CD4-positive, alpha-beta T cell (primary cell): Measurements from ENCODE around the gene NIPSNAP3A. TPM values are rescaled to one million over a fixed set of nuclear protein-coding genes. Genes with fewer than 3 reads are reported as not detected.

Source experiments
- ATAC-seq: fragments of 200-7000 bp; cut with Tn5 transposase; one replicate; pipeline ENCODE4 v1.10.0; 2022; ENCODE audit warnings: mild to moderate bottlenecking; ENCODE audit not compliant: poor library complexity
- CTCF ChIA-PET: fragments of 350-600 bp; sonication (Branson Sonifier 250); formaldehyde crosslinking; loops from one replicate; lab custom pipeline; 2021; ENCODE audit warnings: antibody characterized with exemption, inconsistent platforms; lab: Charles Lee
- POLR2A ChIA-PET: fragments of 350-600 bp; sonication (Branson Sonifier 250); formaldehyde crosslinking; loops from one replicate; lab custom pipeline; 2021; ENCODE audit warnings: antibody characterized with exemption, inconsistent platforms; lab: Charles Lee
- DNase-seq, 14 experiments: peaks; one replicate each; pipeline ENCODE4 v3.0.0-alpha.2; 2013 to 2020; ENCODE audit warnings: mixed read lengths in 2 of 14
- H3K27ac ChIP-seq, 2 donors: one replicate each; pipeline versions ENCODE4 v1.5.1 to v1.7.0; 2013; ENCODE audit warnings: low read length in 2 of 2, low read depth in 1 of 2, mild to moderate bottlenecking in 1 of 2
- H3K27me3 ChIP-seq, 2 experiments: 1 replicate in 1 of 2; 2 replicates in 1 of 2; pipeline versions ENCODE4 v1.6.1 to v1.7.0; 2013; ENCODE audit warnings: low read length in 2 of 2, control low read depth in 1 of 2, mild to moderate bottlenecking in 1 of 2, moderate library complexity in 1 of 2; ENCODE audit not compliant: insufficient read depth in 2 of 2, control insufficient read depth in 1 of 2
- H3K36me3 ChIP-seq: one replicate; pipeline ENCODE4 v1.6.1; 2013; ENCODE audit warnings: low read length, control low read depth; ENCODE audit not compliant: insufficient read depth
- H3K4me1 ChIP-seq: one replicate; pipeline ENCODE4 v1.6.1; 2013; ENCODE audit warnings: low read length, control low read depth; ENCODE audit not compliant: insufficient read depth
- H3K4me3 ChIP-seq: one replicate; pipeline ENCODE4 v1.5.1; 2013; ENCODE audit warnings: mild to moderate bottlenecking, low read length, moderate library complexity
- H3K9me3 ChIP-seq, 2 experiments: 1 replicate in 1 of 2; 2 replicates in 1 of 2; pipeline versions ENCODE4 v1.6.1 to v1.7.0; 2013; ENCODE audit warnings: low read length in 2 of 2, mild to moderate bottlenecking in 2 of 2, control low read depth in 1 of 2, moderate library complexity in 1 of 2; ENCODE audit not compliant: control insufficient read depth in 1 of 2, insufficient read depth in 1 of 2
- H3K27ac Mint-ChIP-seq: one replicate; pipeline ENCODE4 v1.8.0; 2020; ENCODE audit warnings: mixed read lengths
- H3K27me3 Mint-ChIP-seq: one replicate; pipeline ENCODE4 v1.8.0; 2021; ENCODE audit warnings: mixed read lengths
- H3K36me3 Mint-ChIP-seq: one replicate; pipeline ENCODE4 v1.8.0; 2021; ENCODE audit warnings: low read depth, mixed read lengths
- H3K4me1 Mint-ChIP-seq: one replicate; pipeline ENCODE4 v1.8.0; 2021; ENCODE audit warnings: low read depth, mixed read lengths
- H3K4me3 Mint-ChIP-seq: one replicate; pipeline ENCODE4 v1.8.0; 2020; ENCODE audit warnings: mild to moderate bottlenecking, mixed read lengths
- H3K9me3 Mint-ChIP-seq: one replicate; pipeline ENCODE4 v1.8.0; 2020; ENCODE audit warnings: mixed read lengths
- CTCF ChIP-seq: fragments of 200-600 bp; IDR thresholded peaks from one replicate; pipeline ENCODE4 v1.8.0; 2022; ENCODE audit warnings: antibody characterized with exemption, mild to moderate bottlenecking
- intact Hi-C, 2 experiments: fragments of 100-400 bp; cut with DNase I in 1 of 2; cut with micrococcal nuclease in 1 of 2; formaldehyde crosslinking; loops; one replicate each; pipeline versions ENCODE4 v1.15.1 to v1.9.0; 2023 to 2025; cut with DNase I, micrococcal nuclease
- total RNA-seq, 174 experiments: library from RNA in 2 of 174; stranded (reverse) in 2 of 174; gene quantifications; one replicate each; pipeline ENCODE4 v1.2.3 and lab custom pipeline; 2021 to 2026

Gene NIPSNAP3A
- total RNA-seq, 2 experiments from 2014 or later = 9.0 to 10.6 TPM

GRCh38 chr9:104808035-104808614 is 60.6 kb downstream of the NIPSNAP3A start:
- Mint-ChIP-seq H3K4me3 (no peak overlapping the region), H3K27me3 (no peaks in the 10 kb centered on the region), H3K36me3 (peaks cover 75% of the 10 kb centered on the region), H3K27ac (no peak overlapping the region), H3K4me1 (no peaks in the 10 kb centered on the region), H3K9me3 (no peaks in the 10 kb centered on the region)
- TF ChIP-seq CTCF = no peak
- peak in 2 of 14 experiments; percentile 4 to 13 for DNase-seq
- intact Hi-C loops = loop anchor here in 1 of 2 experiments (10.0 kb wide), 1 partner anchor 607 kb away; no protein-coding TSS in a partner anchor
- Histone ChIP-seq H3K27ac (no peak overlapping the region), H3K4me1 (no peaks in the 10 kb centered on the region), H3K27me3 (no peaks in the 10 kb centered on the region), H3K36me3 (peaks cover 15% of the 10 kb centered on the region), H3K9me3 (no peaks in the 10 kb centered on the region), H3K4me3 (no peak overlapping the region)
- no peak for ATAC-seq
- CTCF ChIA-PET = interaction anchor here (0.5 kb wide), 1 partner anchor 77 kb away, joined by 3 read pairs; no protein-coding TSS in a partner anchor
- POLR2A ChIA-PET = no interaction called here

Other genes starting within 250 kb of the NIPSNAP3A start
- gene OR13F1, start 243.4 kb upstream of the NIPSNAP3A start, total RNA-seq = not detected
- not detected for gene OR13C4, start 220.5 kb upstream of the NIPSNAP3A start, total RNA-seq
- not detected for gene OR13C3, start 210.8 kb upstream of the NIPSNAP3A start, total RNA-seq
- gene OR13C8, start 178.5 kb upstream of the NIPSNAP3A start, total RNA-seq = not detected
- gene OR13C5, start 148.3 kb upstream of the NIPSNAP3A start, total RNA-seq = not detected
- gene OR13C2, start 142.1 kb upstream of the NIPSNAP3A start, total RNA-seq = not detected
- gene OR13C9, start 129.5 kb upstream of the NIPSNAP3A start, total RNA-seq = not detected
- not detected for gene OR13D1, start 53.2 kb upstream of the NIPSNAP3A start, total RNA-seq
- gene NIPSNAP3B, start 16.4 kb downstream of the NIPSNAP3A start, total RNA-seq = 1 to 10 TPM; 1.2 to 1.4 TPM
- gene ABCA1, start 180.5 kb downstream of the NIPSNAP3A start, total RNA-seq = 10 to 100 TPM; 14.1 to 16.9 TPM